GM12891 (cell line): ENCODE results near the gene CCDC85A.

Experiments used
- DNase-seq: peaks from one replicate; pipeline ENCODE4 v3.0.0; 2011; ENCODE audit warnings: low spot score; ENCODE audit not compliant: insufficient read length
- FAIRE-seq: peaks from 2 replicates; lab custom pipeline; 2011; peaks lifted over from hg19 to GRCh38; lab: Jason Lieb, UNC
- PAX5 ChIP-seq: IDR thresholded peaks from 2 replicates; pipeline ENCODE4 v1.6.1; 2011; ENCODE audit warnings: low read length, moderate library complexity, mild to moderate bottlenecking; ENCODE audit not compliant: insufficient read depth, severe bottlenecking
- POLR2A ChIP-seq: IDR thresholded peaks from 2 replicates; pipeline ENCODE4 v1.6.1; 2011; ENCODE audit warnings: low read depth, low read length, control low read depth
- POLR2AphosphoS5 ChIP-seq: IDR thresholded peaks from 2 replicates; pipeline ENCODE4 v1.6.1; 2011; ENCODE audit warnings: low read depth, low read length, control low read depth
- POU2F2 ChIP-seq: IDR thresholded peaks from 2 replicates; pipeline ENCODE4 v1.6.1; 2011; ENCODE audit warnings: low read depth, mild to moderate bottlenecking, control low read depth, low read length, moderate library complexity
- SPI1 ChIP-seq: IDR thresholded peaks from 2 replicates; pipeline ENCODE4 v1.6.1; 2011; ENCODE audit warnings: low read depth, low read length, control low read depth
- TAF1 ChIP-seq: IDR thresholded peaks from 2 replicates; pipeline ENCODE4 v1.6.1; 2011; ENCODE audit warnings: low read depth, low read length, control low read depth

CCDC85A gene

DNA sequence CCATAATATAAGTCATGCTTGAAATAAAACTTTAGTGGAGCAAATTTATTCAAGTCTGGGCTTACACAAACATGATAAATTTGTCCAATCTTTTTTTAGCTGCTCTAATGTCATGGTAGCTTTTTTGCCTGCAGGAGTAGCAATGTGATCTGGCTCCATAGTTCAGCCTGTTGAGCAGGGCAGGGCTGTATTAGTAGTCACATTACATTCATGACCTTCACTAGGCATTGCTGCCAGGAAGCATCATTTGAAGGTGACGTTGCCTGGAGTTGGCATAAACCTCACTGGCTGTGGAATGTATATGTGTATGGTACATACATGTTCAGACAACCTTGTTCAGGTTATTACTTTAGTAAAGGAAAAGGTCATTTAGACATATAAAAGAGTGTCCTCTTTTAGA, 76.6 kb downstream of the CCDC85A start:
- DNase-seq (no peak), FAIRE-seq (no peak)
- no peak for TF ChIP-seq TAF1
- no peak for TF ChIP-seq POLR2AphosphoS5
- no peak for TF ChIP-seq POLR2A
- no peak for TF ChIP-seq PAX5
- TF ChIP-seq SPI1: no peak
- TF ChIP-seq POU2F2: no peak

DNA sequence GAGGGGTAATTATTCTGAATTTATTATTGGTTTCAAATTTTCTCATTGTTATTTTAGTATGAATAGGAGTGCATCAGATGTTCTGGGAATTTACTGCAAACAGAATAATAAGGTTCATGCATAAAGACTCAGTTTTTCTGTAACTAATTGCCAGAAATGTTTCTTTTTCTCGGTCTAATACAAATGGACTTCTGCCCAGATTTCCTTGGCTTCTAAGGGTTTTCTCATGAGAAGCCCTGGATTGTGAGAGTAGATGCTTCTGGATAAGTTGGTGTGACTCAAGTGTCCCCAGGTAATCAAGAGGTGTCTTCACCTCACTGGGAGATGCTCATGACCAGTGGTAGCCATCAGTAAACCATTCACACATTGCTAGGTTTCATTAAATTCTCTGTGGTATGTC, 78.5 kb downstream of the CCDC85A start:
- TF ChIP-seq PAX5: no peak
- TF ChIP-seq TAF1: no peak
- no peak for TF ChIP-seq POLR2AphosphoS5
- no peak for TF ChIP-seq POU2F2
- TF ChIP-seq SPI1: no peak
- TF ChIP-seq POLR2A: no peak
- FAIRE-seq (no peak), DNase-seq (no peak)

DNA sequence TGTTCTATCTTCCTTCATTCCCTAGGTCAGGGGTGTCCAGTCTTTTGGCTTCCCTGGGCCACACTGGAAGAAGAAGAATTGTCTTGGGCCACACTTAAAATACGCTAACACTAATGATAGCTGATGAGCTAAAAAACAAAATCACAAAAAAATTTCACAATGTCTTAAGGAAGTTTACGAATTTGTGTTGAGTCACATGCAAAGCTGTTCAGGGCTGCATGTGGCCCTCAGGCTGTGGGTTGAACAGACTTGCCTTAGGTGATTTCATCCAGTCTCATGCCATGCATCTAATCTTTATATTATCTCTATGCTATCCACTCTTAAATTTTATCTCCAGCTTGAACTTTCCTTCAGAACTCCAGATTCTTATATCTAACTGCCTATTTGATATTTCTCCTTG, 80.1 kb downstream of the CCDC85A start:
- TF ChIP-seq POLR2AphosphoS5: no peak
- no peak for TF ChIP-seq POU2F2
- TF ChIP-seq POLR2A: no peak
- no peak for TF ChIP-seq SPI1
- no peak for TF ChIP-seq PAX5
- no peak for TF ChIP-seq TAF1
- DNase-seq: no peak
- FAIRE-seq: no peak

DNA sequence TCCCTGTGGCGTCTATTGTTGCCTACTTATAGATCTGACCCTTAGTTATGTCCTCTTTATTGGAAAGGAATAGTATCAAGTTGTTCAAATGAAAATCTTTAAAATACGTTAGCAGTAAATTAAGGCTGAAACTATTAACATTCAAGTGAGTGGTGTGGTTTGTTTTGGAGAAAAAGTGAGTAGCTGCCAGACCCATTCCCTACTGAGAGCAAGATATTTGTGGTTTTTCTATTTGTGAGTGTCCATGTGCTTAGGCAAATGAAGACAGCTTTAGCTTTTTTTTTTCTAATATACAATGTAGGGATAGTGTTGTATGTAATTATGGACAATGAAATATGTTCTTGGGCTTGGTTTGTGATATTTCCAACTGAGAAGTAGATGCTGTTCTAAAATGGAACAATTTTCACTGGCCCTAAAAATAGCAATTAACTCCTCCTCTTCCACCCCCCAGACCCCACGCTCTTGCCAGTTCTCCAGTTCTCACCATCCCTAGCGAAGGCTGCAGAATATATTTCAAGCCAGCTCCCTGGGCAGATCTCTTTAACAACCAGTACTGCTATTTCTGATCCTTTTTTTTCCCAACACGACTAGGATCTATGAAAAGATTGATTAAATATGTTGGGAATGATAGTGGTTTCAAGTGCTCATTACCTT, 83.1 kb downstream of the CCDC85A start:
- FAIRE-seq (no peak), DNase-seq (no peak)
- TF ChIP-seq TAF1: no peak
- no peak for TF ChIP-seq PAX5
- no peak for TF ChIP-seq POLR2A
- no peak for TF ChIP-seq POLR2AphosphoS5
- no peak for TF ChIP-seq POU2F2
- TF ChIP-seq SPI1: no peak

DNA sequence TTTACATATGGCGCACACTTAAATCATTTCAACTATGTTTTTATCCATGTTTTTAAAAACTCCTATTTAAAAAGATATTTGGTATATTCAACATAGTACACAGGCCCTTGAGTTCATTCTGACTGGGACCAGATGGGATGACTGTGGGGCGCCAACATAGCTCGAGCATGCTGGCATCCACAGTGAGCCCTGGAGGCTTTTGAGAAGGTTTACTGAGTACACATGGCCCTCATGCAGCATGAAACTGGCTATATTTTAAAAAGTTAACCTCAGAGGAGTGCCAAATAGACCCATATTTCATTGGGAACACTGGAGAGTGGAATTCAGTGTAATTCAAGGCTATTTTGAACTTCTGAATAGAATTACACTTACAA, 83.6 kb downstream of the CCDC85A start:
- TF ChIP-seq POLR2A: no peak
- no peak for TF ChIP-seq PAX5
- no peak for TF ChIP-seq TAF1
- no peak for TF ChIP-seq POU2F2
- no peak for TF ChIP-seq SPI1
- no peak for TF ChIP-seq POLR2AphosphoS5
- DNase-seq (no peak), FAIRE-seq (no peak)

DNA sequence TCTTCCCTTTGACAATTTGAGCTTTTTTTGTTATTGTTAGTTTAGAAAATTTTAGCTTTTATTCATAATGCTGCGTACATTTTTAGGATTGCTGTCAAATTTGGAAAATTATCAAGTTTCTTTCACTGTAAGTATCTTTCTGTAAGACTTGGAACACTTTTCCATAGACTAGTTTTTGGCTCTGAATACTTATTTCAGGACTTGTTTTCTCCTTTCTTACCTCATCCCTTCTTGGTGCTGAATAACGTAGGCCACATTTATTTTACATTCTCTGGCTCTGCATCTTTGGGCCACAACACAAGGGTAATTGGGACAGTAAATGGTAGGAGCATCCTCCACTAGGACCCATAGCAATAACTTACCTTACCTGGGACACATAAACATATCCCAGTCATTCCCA, 85.1 kb downstream of the CCDC85A start:
- no peak for TF ChIP-seq POU2F2
- no peak for TF ChIP-seq POLR2AphosphoS5
- no peak for TF ChIP-seq TAF1
- TF ChIP-seq SPI1: no peak
- TF ChIP-seq PAX5: no peak
- no peak for TF ChIP-seq POLR2A
- DNase-seq: no peak
- FAIRE-seq: no peak

DNA sequence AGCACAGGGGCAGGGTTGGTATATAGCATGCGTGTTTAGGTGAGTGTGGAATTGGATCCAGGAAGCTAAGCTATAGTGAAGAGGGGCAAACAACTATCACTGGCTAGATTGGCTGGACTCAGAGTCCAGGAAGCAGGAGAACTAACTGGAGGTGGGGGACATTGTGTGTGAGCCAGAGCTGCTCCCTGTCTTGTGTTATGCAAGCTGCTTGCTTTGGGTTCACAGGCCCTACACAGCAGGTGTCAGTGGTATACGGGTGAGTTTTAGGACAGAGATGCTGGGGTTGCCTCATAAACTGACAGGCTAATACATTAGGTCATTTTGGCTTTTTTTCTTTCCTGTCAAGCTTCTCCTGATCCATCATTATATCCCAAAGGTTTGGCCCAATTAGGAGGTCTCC, 87.5 kb downstream of the CCDC85A start:
- DNase-seq (no peak), FAIRE-seq (no peak)
- TF ChIP-seq POU2F2 (no peak), PAX5 (no peak), POLR2AphosphoS5 (no peak), POLR2A (no peak), SPI1 (no peak), TAF1 (no peak)

DNA sequence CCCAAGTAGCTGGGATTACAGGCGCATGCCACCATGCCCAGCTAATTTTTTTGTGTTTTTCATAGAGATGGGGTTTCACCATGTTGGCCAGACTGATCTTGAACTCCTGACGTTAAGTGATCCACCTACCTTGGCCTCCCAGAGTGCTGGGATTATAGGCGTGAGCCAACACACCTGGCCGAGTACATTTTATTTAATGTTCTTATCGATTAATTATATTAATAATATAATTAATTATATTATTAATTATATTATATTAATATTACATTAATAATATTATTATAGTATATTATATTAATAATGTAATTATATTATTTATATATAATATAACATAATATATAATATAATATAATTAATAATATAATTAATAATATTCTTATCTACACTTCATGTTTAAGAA, 101.4 kb downstream of the CCDC85A start:
- FAIRE-seq: no peak
- DNase-seq: no peak
- no peak for TF ChIP-seq PAX5

DNA sequence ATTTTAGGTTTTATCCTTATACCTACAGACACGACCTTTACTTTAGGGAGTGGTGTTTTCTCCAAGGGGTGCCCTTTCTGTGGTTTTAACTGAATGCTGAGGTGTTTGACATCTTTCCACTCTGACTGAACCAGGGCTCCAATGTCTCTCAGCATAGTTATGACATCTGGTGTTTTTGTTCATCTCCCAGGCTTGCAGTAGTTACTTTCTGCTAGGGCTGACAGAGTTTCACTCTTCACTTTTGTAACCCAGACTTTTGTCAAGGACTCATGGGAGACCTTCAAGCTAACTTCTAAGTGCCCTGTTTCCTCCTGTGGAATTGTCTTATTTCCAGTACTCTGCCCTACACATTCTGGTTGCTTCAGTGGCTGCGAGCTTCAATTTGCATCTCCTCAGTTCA, 103.1 kb downstream of the CCDC85A start:
- no peak for FAIRE-seq
- TF ChIP-seq POLR2A (no peak), PAX5 (no peak), SPI1 (no peak), POU2F2 (no peak), POLR2AphosphoS5 (no peak), TAF1 (no peak)
- no peak for DNase-seq

DNA sequence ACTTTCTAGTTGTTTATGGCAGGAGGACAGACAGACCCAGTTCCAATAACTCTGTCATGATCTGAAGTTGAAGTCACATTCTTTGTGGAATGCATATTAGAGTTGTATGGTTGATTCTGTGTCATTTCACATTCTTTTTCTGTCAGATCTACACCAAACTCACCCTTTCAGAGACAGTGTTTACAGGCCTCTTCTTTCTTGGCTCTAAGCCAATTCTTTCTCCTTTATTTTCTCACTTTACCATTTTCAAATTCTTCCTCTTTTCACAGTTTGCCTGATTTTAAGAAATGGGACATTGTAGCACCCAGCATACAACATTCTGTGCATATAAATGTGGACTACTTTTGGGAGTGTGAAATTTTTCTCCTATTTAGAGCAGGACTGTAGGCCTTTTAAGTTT, 103.7 kb downstream of the CCDC85A start:
- TF ChIP-seq POU2F2 (no peak), POLR2A (no peak), POLR2AphosphoS5 (no peak), PAX5 (no peak)
- FAIRE-seq (no peak), DNase-seq (no peak)

DNA sequence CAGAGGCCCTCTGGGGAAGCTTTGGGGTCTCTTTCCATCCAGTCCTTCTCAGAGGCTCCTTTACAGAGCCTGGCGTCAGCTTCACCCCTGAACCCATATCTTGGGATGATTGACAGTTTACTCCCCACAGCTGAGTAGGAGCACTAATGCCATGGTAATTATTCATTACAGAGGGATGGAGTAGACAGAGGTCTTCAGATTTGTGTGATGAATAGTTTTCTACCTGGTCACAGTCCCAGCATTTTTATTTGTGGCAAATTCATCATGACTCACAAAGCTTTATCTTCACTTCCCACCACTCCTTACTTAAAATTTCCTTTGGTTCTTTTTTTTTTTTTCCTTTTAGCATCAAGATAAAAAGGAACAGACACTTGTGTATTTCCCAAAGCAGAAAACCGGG, 104.2 kb downstream of the CCDC85A start:
- FAIRE-seq (no peak), DNase-seq (no peak)
- TF ChIP-seq SPI1: no peak
- no peak for TF ChIP-seq POLR2AphosphoS5
